NB4 (cell line): ENCODE results near the gene SLC35B2.

Source experiments
- DNase-seq: peaks from one replicate; pipeline ENCODE4 v3.0.0; 2010; ENCODE audit warnings: low read depth
- H3K4me3 ChIP-seq: one replicate; pipeline ENCODE4 v1.5.1; 2011; ENCODE audit warnings: mild to moderate bottlenecking, low read depth, low read length, moderate library complexity
- CTCF ChIP-seq: IDR thresholded peaks from one replicate; pipeline ENCODE4 v1.5.1; 2012; ENCODE audit warnings: low read depth, low read length
- MAX ChIP-seq: IDR thresholded peaks from 2 replicates; pipeline ENCODE4 v1.6.1; 2011; ENCODE audit warnings: low read depth, low read length
- MYC ChIP-seq: IDR thresholded peaks from 2 replicates; pipeline ENCODE4 v1.6.1; 2011; ENCODE audit warnings: low read depth, low read length
- POLR2A ChIP-seq: IDR thresholded peaks from 2 replicates; pipeline ENCODE4 v1.6.1; 2011; ENCODE audit warnings: mild to moderate bottlenecking; ENCODE audit not compliant: insufficient read length; ENCODE audit errors: extremely low read depth

SLC35B2 gene

GRCh38 chr6:44263354-44264100 is 6.2 kb upstream of the SLC35B2 start:
- TF ChIP-seq POLR2A (no peak), CTCF (no peak), MYC (no peak), MAX (0 out of 2 replicates have a peak, but pooled peaks have one; percentile 9)
- H3K4me3 ChIP-seq: peak overlapping the region; percentile 81
- peak; percentile 80 for DNase-seq

GRCh38 chr6:44262467-44263353 is 5.4 kb upstream of the SLC35B2 start:
- TF ChIP-seq MAX: no peak
- TF ChIP-seq POLR2A: no peak
- TF ChIP-seq MYC: no peak
- no peak for TF ChIP-seq CTCF
- no peak for DNase-seq
- H3K4me3 ChIP-seq: peak overlapping the region; percentile 81

- no peak for TF ChIP-seq POLR2A
- TF ChIP-seq CTCF: no peak
- TF ChIP-seq MYC: no peak
- no peak for TF ChIP-seq MAX
- DNase-seq: no peak
Measured at GRCh38 chr6:44261581-44261980, 4.3 kb upstream of the SLC35B2 start.

GRCh38 chr6:44260451-44261297 is 3.3 kb upstream of the SLC35B2 start:
- DNase-seq: peak; percentile 5
- TF ChIP-seq CTCF: no peak
- TF ChIP-seq MAX: no peak
- no peak for TF ChIP-seq POLR2A
- TF ChIP-seq MYC: no peak
- no peak overlapping the region for H3K4me3 ChIP-seq

More at GRCh38 chr6:44261581-44261980, 4.3 kb upstream of the SLC35B2 start:
- no peak overlapping the region for H3K4me3 ChIP-seq

GRCh38 chr6:44260011-44260410 is 2.7 kb upstream of the SLC35B2 start:
- TF ChIP-seq MYC: no peak
- TF ChIP-seq POLR2A: no peak
- no peak for TF ChIP-seq MAX
- no peak for TF ChIP-seq CTCF
- no peak for DNase-seq
- H3K4me3 ChIP-seq: no peak overlapping the region
